Stimulated activated CD8-positive, alpha-beta memory T cell treated with anti-CD3 and anti-CD28 coated beads, Interleukin-12 subunit alpha, Interleukin-12 subunit beta, amount 100 ng/mL, for 24 hours (primary cell): Measurements from ENCODE around the gene IRAK1BP1.
A peak's percentile ranks its signal among the peaks of the same experiment; 100 is the strongest.
"Not testable (repeated sequence)": the region's sequence is repeated elsewhere in the genome, so short reads cannot be mapped to it uniquely, and the experiment has no call there.

Experiments used
- DNase-seq: peaks from one replicate; pipeline ENCODE4 v3.0.0-alpha.2; 2020; ENCODE audit errors: extremely low read depth

Gene IRAK1BP1, protein sequence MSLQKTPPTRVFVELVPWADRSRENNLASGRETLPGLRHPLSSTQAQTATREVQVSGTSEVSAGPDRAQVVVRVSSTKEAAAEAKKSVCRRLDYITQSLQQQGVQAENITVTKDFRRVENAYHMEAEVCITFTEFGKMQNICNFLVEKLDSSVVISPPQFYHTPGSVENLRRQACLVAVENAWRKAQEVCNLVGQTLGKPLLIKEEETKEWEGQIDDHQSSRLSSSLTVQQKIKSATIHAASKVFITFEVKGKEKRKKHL

DNA sequence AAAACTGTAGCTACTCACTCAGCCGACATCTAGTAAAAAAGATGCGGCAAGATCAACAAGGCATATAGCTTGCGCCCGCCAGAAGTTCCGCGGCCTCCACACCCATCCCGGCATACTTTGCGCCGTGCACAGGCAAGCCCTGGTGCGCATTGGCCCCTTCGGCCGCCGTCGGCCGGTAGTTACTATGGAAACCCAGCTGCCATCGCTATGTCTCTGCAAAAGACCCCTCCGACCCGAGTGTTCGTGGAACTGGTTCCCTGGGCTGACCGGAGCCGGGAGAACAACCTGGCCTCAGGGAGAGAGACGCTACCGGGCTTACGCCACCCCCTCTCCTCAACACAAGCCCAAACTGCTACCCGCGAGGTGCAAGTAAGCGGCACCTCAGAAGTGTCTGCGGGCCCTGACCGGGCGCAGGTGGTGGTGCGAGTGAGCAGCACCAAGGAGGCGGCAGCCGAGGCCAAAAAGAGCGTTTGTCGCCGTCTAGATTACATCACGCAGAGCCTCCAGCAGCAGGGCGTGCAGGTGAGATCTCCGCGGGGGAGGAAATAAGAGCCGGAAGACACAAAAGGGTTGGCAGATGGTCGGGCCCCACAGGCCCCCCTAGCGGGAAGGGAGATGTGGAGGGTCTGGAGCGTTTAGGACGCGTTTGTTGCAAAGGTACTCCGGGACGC lies at the start of gene IRAK1BP1:
TSS of gene IRAK1BP1 (plus strand) at position 182 of the 671 bp plus-strand sequence. CDS start at position 208, 26 bp downstream.
- DNase-seq, result peak; percentile 56

DNA sequence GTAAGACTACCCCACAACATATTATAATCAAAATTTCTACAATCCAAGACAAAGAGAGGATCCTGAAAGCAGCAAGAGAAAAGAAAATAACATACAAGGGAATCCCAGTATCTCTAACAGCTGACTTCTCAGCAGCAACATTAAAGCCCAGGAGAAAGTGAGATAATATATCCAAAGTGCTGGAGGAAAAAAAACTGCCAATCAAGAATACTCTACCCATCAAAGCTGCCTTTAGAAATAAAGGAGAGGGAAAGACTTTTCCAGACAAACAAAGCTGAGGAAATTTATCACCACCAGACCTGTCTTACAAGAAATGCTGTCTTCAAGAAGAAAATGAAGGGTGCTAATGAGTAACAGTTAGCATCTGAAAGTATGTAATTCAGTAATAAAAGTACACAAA lies 43.3 kb upstream of the IRAK1BP1 start:
- no peak for DNase-seq

DNA sequence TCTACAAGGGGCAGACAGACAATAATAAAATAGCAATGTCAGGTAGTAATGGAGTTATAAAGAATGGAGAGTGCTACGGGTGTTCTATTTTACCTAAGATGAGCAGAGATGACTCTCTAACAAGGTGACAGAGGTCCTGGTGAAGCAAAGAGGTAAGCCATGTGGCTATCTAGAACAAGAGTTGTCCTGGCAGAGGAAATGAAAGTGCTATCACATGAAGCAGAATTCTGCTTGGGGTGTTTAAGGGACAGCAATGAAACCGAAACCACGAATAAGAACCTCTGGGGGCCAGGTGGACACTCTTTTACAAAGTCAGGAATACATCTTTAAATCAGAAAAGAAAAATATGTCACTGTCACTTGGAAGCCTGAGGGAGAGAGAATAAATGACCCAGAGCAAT lies 37.9 kb upstream of the IRAK1BP1 start:
- no peak for DNase-seq

DNA sequence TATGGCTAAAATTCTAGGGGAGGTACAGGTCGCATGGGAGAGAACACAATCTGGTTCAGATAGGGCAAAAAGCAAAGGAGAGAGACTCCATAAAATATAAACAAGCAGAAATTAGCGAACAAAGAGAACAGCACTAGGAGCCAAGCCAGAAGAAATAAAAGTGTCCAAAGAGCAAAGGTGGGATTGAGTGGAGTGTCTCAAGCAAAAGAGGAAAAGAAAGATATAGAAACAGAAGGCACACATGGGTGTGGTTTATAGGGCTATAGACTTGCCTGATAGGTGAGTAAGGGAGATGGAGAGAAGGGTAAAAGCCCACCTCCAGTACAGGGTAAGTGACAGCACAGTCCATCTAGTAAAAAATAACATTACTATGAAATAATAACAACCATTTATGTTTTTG lies 36.5 kb upstream of the IRAK1BP1 start:
- no peak for DNase-seq

DNA sequence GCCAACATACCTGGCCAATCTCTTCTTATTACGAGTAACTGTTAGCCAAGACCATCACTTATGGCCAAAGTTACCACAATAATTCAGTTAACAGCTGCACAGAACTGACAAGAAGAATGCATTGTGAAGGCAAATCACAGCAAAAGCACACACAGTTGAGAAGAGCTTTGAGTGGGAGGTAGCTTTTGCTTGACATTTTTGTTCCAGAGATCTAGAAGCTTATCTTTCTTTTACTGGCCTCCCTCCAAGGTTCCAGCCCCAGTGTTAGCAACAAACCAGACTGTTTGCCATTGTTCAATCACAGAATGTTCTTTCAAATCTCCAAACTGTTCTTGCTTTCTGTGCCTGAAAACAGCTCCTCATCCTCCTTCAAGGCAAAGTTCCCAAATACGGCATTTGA lies 35.9 kb upstream of the IRAK1BP1 start:
- DNase-seq, result no peak

DNA sequence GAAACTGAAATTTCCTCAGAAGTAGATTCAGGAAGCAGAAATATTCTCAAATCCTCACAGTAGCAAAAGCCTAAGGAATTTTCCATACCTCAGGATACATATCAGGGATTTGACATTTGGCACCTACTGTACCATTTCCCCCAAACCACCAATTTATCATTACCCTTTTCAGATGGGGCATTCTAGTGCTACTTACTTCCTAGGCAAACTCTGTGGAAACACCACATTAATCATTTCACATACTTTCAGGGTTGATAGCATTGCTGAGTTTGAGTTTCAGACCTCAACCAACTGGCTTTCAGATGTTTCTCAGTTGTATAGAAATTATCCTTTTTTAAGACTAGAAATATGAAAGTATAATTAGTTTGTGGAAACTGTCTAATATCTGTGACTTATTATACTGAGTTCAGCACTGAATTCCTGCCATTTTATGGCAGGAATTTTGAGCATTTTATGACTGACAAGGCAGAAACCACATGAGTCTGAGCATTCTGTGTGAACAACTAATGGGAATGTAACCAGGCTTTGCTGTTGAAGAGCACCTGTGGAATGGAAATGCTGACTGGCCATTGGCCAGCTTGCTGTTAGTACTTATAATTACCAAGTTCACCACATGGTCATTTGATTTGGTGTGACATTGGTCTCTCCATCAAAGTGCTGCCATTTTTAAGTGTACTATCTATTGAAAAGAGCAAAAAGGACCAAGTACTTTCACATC lies 35.1 kb upstream of the IRAK1BP1 start:
- DNase-seq, result no peak

DNA sequence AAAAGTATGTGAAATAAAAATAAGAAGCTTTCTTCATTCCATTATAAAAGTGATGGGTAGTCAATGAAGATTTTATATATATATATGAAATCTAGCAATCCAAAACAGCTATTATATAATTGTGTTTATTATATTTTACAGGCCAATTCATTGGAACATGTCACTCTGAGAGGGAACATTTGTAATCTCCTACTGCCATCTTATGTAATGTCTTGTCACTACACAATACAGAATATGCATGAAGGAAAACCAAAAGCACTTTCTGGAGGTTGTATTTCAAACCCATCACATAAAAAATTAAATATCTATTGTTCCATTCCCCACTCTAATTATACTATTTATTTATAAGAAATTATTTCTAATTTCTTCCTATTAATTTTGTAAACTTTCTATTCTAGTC lies 31.5 kb upstream of the IRAK1BP1 start:
- no peak for DNase-seq

DNA sequence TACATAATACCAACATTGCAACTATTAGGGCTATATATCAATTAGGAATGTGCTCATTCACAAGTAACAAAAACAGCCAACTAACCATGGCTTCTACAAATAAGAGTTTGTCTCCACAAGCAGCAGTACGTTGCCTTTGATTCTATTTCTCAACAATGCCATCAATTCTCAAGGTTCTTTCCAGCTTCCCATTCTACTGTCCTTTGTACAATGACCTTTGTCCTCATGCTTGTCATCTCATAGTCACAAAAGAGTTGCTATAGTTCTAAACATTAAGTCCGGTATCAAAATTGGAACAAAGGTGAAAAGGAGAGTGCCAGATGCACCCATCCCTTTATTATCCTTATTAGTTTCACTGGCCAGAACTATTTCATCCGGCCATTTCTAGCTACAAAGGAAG lies 30.8 kb upstream of the IRAK1BP1 start:
- no peak for DNase-seq

DNA sequence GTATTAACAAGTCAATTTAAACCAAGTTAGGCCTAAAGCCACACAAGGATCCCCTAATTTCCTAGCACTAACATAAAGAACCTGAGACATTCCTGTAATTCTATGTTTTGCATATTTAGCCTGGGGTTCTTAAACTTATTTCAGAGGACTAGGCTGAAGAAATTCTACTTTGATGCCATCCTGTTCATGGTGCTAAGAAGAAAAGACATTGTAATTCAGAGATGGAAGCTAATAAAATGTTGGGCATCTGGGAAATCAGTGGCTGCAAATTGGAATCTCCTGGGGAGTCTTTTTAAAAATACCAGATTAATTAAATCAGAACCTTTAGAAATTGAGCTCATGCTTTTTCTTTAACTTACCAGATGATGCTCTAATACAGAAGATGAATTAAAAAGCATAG lies 26.2 kb upstream of the IRAK1BP1 start:
- no peak for DNase-seq

DNA sequence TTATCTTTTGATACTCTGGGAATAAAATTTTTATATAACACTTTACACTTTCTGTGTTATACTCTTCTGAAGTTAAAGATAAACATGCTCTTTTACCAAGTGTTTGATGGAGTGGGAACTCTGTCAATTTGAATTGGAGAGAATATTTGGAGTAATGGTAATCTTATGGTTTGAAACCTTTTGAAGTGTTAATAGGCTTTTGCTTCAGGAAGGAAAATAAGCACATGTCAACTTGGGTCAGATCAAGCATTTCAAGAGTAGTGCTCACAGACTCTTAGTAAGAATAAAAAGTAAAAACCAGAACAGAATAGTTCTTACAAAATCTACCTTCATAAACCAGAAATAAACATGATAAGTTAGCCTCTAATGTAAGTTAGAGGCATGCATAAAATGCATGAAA lies 24.4 kb upstream of the IRAK1BP1 start:
- DNase-seq, result no peak

DNA sequence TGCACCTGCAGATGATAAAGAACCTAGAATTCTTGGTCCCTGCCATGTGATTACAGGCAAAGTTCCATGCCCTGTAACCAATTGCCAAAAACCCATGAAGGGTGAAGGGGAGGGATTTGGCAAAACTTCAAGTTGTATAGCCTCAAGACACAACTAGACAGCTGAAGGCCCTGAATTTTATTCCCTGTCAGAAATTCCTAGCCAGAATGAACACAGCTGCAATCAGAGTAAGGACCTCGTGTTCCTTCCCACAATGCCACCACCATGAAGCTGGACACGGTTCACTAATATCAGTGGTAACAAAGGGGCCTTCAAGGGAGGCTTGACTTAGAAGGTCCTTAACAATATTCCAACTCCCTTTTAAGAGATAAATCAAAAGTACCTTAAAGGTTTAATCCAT lies 22.5 kb upstream of the IRAK1BP1 start:
- DNase-seq, result no peak

DNA sequence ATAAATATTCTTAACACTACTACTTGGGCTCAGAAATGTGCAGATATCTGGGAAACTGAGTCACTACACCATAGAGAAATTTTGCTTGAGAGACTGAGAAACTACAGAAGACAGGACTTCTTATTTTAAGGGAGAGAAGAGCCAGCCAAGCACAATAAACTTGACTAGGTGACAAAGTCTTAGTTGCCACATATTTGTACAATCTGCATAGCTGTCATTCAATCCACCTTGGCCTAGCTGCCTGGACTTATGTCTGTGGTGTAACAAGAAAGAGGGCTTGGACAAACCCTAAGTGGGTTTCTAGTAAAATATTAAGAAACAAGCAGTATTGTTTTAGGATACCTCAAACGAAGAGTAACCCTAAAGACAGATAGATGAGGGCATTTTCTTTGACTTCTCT lies 21.8 kb upstream of the IRAK1BP1 start:
- DNase-seq, result no peak

DNA sequence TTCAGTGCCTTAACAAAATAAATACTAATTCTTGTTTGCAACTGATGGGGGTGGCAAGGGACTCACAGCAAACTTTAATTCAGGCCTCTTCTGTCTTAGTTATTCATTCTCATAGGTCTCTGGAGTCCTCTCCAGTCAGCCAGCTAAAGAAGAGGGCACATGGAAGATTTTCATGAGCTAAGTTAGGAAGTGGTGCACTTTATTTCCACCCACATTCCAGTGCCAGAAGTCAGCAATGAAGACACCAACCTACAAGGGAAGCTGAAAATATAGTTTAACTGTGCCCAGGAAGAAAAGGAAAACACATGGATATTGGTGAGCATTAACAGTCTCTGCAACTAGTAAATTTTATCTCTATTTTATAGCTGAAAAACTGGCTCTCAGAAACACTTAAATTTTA lies 16.7 kb upstream of the IRAK1BP1 start:
- no peak for DNase-seq

DNA sequence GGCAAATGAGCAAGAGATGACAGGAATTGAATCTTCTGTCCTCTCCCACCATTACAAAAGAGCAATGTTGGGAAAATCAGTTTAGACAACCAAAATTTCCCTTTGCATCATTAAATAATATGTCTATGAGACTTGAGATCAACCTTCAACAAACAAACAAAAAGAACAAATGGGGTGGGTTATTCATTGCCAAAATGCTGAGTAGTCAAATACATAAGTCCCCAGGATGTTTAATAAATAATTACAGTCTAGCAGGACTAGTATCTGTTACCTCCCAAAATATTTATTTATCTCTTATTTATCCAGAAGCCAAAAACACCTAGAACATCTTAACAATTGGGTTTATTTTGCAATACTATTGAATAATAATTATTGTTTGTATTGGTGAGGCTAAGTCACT lies 16.2 kb upstream of the IRAK1BP1 start:
- no peak for DNase-seq

DNA sequence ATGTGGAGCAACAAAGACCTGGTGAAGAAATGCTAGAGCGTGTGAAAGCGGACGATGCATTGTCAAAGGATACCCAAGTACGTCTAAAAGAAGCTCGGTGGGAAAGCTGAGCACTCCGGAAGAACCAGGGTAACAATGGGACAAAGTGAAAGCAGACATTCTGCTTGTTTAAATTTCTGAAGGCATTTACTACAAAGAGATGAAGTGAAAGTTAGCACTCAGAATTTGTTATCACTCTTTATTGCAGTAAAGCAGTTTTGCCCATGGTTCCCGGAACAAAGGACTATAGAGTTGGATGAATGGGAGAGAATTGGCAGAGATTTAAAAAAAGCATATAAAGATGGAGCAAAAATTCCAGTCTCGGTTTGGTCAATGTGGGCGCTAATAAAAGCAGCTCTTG lies 12.8 kb upstream of the IRAK1BP1 start:
- no peak for DNase-seq

DNA sequence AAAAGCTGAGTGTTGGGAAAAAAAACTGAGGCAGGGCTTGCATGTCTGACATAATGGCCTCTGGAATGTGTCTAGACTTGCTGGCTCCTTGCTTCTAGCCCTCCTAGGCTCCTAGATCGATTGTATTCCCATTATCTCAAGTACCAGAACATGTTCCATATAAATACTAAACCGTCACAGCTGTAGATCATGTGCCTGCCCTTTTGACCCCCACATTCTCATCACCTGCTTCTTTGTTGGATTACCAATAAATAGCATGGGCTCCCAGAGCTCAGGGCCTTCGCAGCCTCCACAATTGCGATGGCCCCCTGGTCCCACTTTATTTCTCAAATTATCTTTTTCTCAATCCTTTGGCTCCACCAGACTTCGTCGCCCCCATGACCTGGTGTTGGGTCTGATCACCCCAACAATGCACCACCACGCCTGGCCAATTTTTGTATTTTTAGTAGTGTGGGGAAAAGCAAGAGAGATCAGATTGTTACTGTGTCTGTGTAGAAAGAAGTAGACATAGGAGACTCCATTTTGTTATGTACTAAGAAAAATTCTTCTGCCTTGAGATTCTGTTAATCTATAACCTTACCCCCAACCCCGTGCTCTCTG lies 8.9 kb upstream of the IRAK1BP1 start:
- not testable (repeated sequence) for DNase-seq

DNA sequence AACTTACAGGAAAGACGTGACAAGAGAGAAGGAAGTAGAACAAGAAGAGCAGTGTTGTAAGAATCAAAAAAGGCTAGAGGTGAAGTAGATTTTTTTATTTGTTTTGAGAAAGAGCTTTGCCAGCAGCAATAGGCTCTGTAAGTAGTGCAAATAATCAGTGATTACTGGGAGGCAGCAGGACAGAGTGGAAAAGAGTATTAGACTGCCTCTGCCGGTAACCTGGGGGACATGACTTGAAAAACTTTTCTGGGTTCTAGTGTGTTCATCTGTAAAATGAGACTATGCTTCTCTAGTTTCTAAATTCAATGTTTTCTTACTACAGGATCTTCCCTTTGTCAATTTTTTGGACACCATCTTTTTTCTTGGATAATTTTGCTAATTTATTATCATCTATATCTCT lies 5.8 kb upstream of the IRAK1BP1 start:
- no peak for DNase-seq

DNA sequence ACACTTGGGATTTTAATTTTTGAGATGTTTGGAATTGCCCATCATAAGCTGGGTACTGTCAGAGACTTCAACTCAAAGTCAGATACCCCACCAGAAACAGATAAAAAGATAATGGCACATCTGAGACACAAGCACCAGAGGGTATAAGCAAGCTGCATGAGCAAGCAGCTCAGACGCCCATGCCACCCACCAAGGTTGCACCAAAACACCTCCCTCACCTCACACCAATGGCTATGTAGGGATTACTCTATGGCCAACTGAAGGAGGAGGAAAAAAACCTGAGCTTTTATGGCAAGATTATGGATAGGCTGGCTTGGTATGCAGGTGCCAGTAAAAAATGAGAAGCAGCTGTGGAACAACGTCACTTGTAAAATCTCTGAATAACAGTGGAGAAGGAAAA lies 3.8 kb upstream of the IRAK1BP1 start:
- DNase-seq, result no peak

DNA sequence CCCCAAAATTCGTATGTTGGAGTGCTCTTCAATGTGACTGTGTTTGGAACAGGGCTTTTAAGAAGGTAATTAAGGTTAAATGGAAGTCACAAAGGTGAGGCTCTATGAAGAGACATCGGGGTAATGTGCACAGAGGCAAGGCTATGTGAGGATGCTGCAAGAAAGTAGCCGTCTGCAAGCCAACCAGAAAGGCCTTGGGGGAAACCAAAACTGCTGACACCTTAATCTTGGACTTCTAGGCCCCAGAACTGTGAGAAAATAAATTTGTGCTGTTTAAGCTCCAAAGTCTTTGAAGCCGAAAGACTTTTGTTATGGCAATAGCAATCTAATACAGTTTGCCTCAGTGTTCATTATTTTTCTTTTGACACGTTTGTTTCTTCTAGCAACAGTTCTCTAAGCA lies 2.4 kb upstream of the IRAK1BP1 start:
- no peak for DNase-seq

DNA sequence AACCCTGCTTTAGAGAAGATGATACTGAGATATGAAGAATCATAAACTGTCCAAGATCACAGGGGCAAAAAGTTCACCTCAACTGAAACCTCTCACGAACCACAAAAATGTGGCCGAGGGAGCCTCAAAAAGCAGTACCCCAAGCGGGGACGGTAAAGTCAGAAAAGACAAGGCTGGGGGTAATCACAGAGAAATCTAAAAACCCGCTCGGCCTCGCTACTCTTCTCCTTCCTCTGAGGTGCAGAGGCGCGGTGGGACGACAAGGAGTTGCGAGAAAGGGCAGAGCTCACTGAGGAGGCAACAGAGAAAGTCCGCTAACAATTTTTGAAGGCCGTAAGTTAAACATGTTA lies 356 bp upstream of the IRAK1BP1 start:
- DNase-seq, result no peak

DNA sequence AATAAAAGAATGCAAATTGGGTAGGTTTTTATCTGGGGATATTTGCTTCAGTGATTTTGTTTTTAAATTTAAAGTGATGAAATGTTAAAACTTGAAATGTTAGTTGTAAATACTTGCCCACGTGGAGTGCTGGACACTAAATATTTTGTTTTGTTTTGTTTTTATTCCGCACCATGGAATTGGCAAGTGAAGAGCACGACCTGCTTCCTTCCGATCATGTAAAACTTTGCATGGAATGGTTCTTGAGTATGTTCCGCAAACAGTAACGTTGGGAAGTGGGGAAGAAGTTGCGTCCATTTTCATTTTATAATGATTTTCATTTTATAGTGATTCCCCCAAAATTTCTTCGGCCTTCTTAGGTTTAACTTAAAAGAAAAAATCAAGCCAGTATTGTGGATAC lies 765 bp downstream of the IRAK1BP1 start:
- DNase-seq, result no peak

DNA sequence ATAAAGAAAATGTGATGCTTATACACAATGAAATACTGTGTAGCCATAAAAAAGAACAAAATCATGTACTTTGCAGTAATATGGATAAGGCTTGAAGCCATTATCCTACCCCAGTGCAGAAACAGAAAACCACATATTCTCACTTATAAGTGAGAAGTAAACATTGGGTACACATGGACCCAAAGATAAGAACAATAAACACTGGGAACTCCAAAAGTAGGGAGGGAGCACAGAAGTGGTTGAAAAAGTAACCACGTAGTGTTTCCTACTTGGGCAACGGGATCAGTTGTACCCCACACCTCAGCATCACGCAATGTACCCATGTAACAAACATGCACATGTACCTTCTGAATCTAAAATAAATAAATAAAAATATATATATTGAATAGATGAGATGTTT lies 8.2 kb downstream of the IRAK1BP1 start:
- DNase-seq, result no peak

DNA sequence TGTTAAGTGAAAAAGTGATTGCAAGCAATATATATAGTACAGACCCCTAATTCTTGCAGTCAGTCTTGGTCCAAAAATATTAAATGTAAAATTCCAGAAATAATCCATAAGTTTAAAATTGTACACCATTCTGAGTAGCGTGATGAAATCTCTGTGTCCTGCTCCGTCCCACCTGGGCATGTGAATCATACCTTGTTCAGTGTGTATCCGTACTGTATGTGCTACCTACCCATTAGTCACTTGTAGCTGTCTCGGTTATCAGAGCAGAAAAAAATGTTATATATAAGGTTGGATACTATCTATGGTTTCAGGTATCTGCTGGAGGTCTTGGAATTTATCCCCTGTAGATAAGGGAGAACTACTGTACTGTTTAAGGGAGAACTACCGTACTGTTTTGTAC lies 16.3 kb downstream of the IRAK1BP1 start:
- DNase-seq, result no peak
